Fibroblast of lung (primary cell): Measurements from ENCODE around the gene WDR81. TPM values are rescaled to one million over a fixed set of nuclear protein-coding genes. Genes with fewer than 3 reads are reported as not detected.

ENCODE experiments used
- DNase-seq, 2 donors: peaks; one replicate each; pipeline versions ENCODE4 v3.0.0 to v3.0.0-alpha.2; 2010; ENCODE audit warnings: low read depth in 2 of 2
- H2AFZ ChIP-seq: 2 replicates; pipeline ENCODE4 v1.5.1; 2012; ENCODE audit warnings: low read length, control low read depth, inconsistent platforms
- H3K27ac ChIP-seq: 2 replicates; pipeline ENCODE4 v1.5.1; 2011; ENCODE audit warnings: low read length, control low read depth; ENCODE audit not compliant: insufficient read depth
- H3K27me3 ChIP-seq: 2 replicates; pipeline ENCODE4 v1.5.1; 2011; ENCODE audit warnings: mild to moderate bottlenecking, low read length; ENCODE audit not compliant: control insufficient read depth, insufficient read depth
- H3K36me3 ChIP-seq: 2 replicates; pipeline ENCODE4 v1.5.1; 2011; ENCODE audit warnings: low read length; ENCODE audit not compliant: control insufficient read depth, insufficient read depth
- H3K4me1 ChIP-seq: 2 replicates; pipeline ENCODE4 v1.5.1; 2011; ENCODE audit warnings: low read length; ENCODE audit not compliant: control insufficient read depth, insufficient read depth; ENCODE audit errors: extremely low read depth
- H3K4me2 ChIP-seq: 2 replicates; pipeline ENCODE4 v1.5.1; 2011; ENCODE audit warnings: low read length, control low read depth; ENCODE audit not compliant: insufficient read depth; ENCODE audit errors: extremely low read depth
- H3K4me3 ChIP-seq, 4 experiments: fragments of 200-600 bp in 1 of 4; sonication (generic) in 1 of 4; replicated peaks in 1 of 4; 2 replicates each; pipeline ENCODE4 v1.5.1; 2011 to 2016; ENCODE audit warnings: low read length in 4 of 4, low read depth in 3 of 4, mild to moderate bottlenecking in 3 of 4, control low read depth in 2 of 4, inconsistent platforms in 1 of 4, mixed read lengths in 1 of 4; ENCODE audit not compliant: insufficient read depth in 1 of 4; ENCODE audit errors: control extremely low read depth in 1 of 4
- H3K79me2 ChIP-seq: 2 replicates; pipeline ENCODE4 v1.5.1; 2012; ENCODE audit warnings: mild to moderate bottlenecking, low read length, inconsistent platforms; ENCODE audit not compliant: control insufficient read depth, insufficient read depth
- H3K9ac ChIP-seq: 2 replicates; pipeline ENCODE4 v1.5.1; 2011; ENCODE audit warnings: mild to moderate bottlenecking, low read length, control low read depth; ENCODE audit not compliant: insufficient read depth
- H3K9me3 ChIP-seq: 2 replicates; pipeline ENCODE4 v1.5.1; 2012; ENCODE audit warnings: low read depth, low read length; ENCODE audit not compliant: control insufficient read depth, insufficient read depth
- H4K20me1 ChIP-seq: 2 replicates; pipeline ENCODE4 v1.5.1; 2011; ENCODE audit warnings: low read length; ENCODE audit not compliant: control insufficient read depth, insufficient read depth; ENCODE audit errors: extremely low read depth
- CTCF ChIP-seq, 2 donors: IDR thresholded peaks in 1 of 2; conservative IDR thresholded peaks in 1 of 2; 1 replicate in 1 of 2; 2 replicates in 1 of 2; pipeline ENCODE4 v1.5.1; 2011 to 2012; ENCODE audit warnings: low read length in 2 of 2, control low read depth in 1 of 2, inconsistent platforms in 1 of 2, low read depth in 1 of 2, mild to moderate bottlenecking in 1 of 2
- EZH2 ChIP-seq: IDR thresholded peaks from 2 replicates; pipeline ENCODE4 v1.5.1; 2012; ENCODE audit warnings: low read length, control low read depth, mild to moderate bottlenecking; ENCODE audit errors: missing control alignments
- polyA plus RNA-seq, 2 donors: library from polyadenylated mRNA; depleted of rRNA in 1 of 2; stranded (reverse) in 1 of 2; unstranded in 1 of 2; fragments of >200 nt; gene quantifications; 2 replicates each; pipeline ENCODE4 v1.2.1, GENCODE V29; 2011 to 2012; ENCODE audit warnings: missing spikeins in 1 of 2
- total RNA-seq: library from RNA; depleted of rRNA; stranded (reverse); fragments of >200 nt; gene quantifications from 2 replicates; pipeline ENCODE4 v1.2.1, GENCODE V29; 2014

Gene WDR81
- total and polyA plus RNA-seq, 2 donors (not counting 1 experiment from before 2014, with no cell fraction given) = 5.4 to 31.5 TPM

- H3K4me1 ChIP-seq = peaks cover 17% of the 10 kb centered on the region
- no peaks in the 10 kb centered on the region for H3K27me3 ChIP-seq
- no peak for DNase-seq
- no peak overlapping the region for H3K4me3 ChIP-seq
- no peak for TF ChIP-seq CTCF (conservative IDR thresholded peaks at IDR 0.05 in 1 of 2, IDR thresholded peaks at IDR 0.05 in 1 of 2; ENCODE audit: low read depth in 1 of 2, low read length in 2 of 2)
- no peak for TF ChIP-seq EZH2
- no peaks in the 10 kb centered on the region for H3K9me3 ChIP-seq
- no peaks in the 10 kb centered on the region for H3K36me3 ChIP-seq
- no peak overlapping the region for H3K4me2 ChIP-seq
- H3K79me2 ChIP-seq = no peaks in the 10 kb centered on the region
- H3K27ac ChIP-seq = no peak overlapping the region
- no peaks in the 10 kb centered on the region for H4K20me1 ChIP-seq
- no peak overlapping the region for H2AFZ ChIP-seq
- no peak overlapping the region for H3K9ac ChIP-seq
Measured at GRCh38 chr17:1759529-1759928, 35.0 kb downstream of the WDR81 start.

- DNase-seq = peak; percentile 64 to 79
- TF ChIP-seq CTCF (conservative IDR thresholded peaks at IDR 0.05 in 1 of 2, IDR thresholded peaks at IDR 0.05 in 1 of 2; ENCODE audit: low read depth in 1 of 2, low read length in 2 of 2) (no peak), EZH2 (no peak)
- Histone ChIP-seq H3K27me3 (no peaks in the 10 kb centered on the region), H3K4me1 (peaks cover 19% of the 10 kb centered on the region), H3K79me2 (no peaks in the 10 kb centered on the region), H2AFZ (no peak overlapping the region), H3K9ac (peak overlapping the region; percentile 44), H3K4me3 (peak overlapping the region; percentile 30 to 89 (median 76)), H3K9me3 (no peaks in the 10 kb centered on the region), H3K36me3 (no peaks in the 10 kb centered on the region), H3K4me2 (peak overlapping the region; percentile 90), H4K20me1 (no peaks in the 10 kb centered on the region), H3K27ac (peak overlapping the region; percentile 78)
Measured at GRCh38 chr17:1762233-1762900, 37.9 kb downstream of the WDR81 start.

GRCh38 chr17:1762901-1763898 lies 38.7 kb downstream of the WDR81 start:
- Histone ChIP-seq H3K9me3 (no peaks in the 10 kb centered on the region), H4K20me1 (no peaks in the 10 kb centered on the region), H3K9ac (peak overlapping the region; percentile 44), H3K79me2 (no peaks in the 10 kb centered on the region), H3K27me3 (no peaks in the 10 kb centered on the region), H3K36me3 (no peaks in the 10 kb centered on the region), H2AFZ (no peak overlapping the region), H3K4me3 (peak overlapping the region; percentile 30 to 89 (median 76)), H3K4me1 (peaks cover 19% of the 10 kb centered on the region), H3K4me2 (peak overlapping the region; percentile 90), H3K27ac (peak overlapping the region; percentile 78)
- TF ChIP-seq CTCF (conservative IDR thresholded peaks at IDR 0.05 in 1 of 2, IDR thresholded peaks at IDR 0.05 in 1 of 2; ENCODE audit: low read depth in 1 of 2, low read length in 2 of 2) (no peak), EZH2 (no peak)
- DNase-seq = peak; percentile 72 to 87
